ENCODE results near the gene MEMO1.
"Not testable (repeated sequence)": the region's sequence is repeated elsewhere in the genome, so short reads cannot be mapped to it uniquely, and the experiment has no call there.

The MEMO1 gene

GRCh38 chr2:32010670-32011484 is at the start of gene MEMO1:
Gene MEMO1, minus strand, starts transcription at chr2:32011008. Its CDS starts 761 bp downstream, at chr2:32010247.
- DNase-seq, result peak; percentile 81

- DNase-seq, result no peak
Measured at GRCh38 chr2:32060266-32060665, 49.5 kb upstream of the MEMO1 start.

- no peak for DNase-seq
Measured at GRCh38 chr2:32058130-32058529, 47.3 kb upstream of the MEMO1 start.

DNA sequence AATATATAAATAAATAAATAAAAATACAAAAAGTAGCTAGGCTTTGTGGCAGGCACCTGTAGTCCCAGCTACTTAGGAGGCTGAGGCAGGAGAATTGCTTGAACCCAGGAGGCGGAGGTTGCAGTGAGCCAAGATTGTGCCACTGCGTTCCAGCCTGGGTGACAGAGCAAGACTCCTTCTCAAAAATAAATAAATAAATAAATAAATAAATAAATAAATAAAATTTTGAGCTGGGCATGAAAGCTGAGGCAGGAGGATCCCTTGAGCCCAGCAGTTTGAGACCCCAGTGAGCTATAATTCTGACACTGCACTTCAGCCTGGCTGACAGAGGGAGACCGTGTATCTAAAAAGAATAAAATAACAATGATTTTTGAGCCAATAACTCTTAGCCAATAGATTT is 43.8 kb upstream of the MEMO1 start:
- DNase-seq, result not testable (repeated sequence)

DNA sequence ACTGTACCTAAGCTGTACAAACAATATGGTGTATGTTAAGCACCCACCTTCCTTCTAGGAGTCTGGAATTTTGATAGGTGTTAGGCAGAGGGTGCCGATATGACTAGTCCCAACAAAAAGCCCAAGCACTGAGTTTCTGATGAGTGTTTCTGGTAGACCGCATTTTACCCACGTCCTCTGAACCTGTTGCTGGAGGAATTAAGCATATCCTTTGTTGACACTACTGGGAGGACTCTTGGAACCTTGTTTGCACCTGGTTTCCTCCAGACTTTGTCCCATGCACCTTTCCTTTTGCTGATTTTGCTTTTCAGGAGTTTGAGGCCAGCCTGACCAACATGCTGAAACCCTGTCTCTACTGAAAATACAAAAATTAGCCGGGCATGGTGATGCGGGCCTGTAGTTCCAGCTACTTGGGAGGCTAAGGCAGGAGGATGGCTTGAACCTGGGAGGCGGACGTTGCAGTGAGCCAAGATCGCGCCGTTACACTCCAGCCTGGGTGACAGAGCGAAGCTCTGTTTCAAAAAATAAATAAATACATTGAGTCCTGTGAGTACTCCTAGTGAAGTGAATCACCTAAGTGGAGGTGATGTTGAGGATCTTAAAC is 41.1 kb upstream of the MEMO1 start:
- no peak for DNase-seq

DNA sequence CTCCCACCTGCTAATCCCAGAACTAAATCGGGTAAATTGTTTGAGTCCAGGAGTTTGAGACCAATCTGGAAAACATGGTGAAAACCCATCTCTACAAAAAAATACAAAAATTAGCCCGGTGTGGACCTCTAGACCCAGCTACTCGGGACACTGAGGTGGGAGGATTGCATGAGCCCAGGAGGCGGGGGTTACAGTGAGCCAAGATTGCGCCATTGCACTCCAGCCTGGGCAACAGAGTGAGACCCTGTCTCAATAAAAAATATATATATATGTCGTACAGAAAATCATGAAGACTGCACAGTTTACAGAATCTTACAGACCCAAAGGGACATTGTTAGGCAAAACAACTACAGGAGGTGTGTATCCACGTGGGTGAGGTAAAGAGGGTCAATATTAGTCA is 32.8 kb upstream of the MEMO1 start:
- no peak for DNase-seq

DNA sequence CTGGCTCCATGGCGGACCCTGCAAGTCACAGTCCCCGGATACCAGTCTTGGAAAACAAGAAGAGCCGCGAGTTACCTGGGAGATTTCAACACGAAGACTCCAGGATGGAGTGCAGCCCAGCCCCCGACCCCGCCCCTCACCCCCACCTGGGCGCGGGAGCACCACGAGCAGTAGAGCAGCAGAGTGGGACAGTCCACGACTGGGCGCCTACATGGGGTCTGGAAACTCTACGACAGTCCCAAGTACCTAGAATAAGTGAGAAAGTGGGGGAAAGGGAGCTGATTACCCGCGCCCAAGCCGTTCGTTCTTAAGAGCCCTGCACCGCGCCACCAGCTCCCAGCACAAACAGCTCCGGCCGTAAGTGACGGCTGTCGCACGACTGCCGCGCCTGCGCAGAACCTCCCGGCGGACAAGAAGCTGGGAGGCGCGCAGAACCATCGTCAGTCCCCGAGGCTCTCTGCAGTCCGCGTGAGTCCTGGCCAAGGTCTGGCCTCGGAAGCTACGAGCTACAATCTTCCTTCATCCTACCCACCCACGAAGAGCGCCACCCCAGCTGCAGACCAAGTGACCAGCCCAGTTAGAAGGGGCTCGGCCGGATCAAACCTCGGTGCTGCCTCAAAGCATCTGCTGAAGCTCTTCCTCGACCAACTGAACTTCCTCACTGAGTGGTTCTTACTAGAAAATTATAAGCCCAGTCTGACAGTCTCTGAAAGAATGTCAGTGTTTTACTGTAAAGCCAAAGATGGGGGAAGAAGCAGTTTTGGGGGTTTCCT is 28.8 kb upstream of the MEMO1 start, which contains the start of gene DPY30:
Gene DPY30, minus strand, starts transcription at position 359 of the 773 bp plus-strand sequence. Its CDS starts 349 bp downstream, at position 10.
- peak; percentile 65 for DNase-seq

DNA sequence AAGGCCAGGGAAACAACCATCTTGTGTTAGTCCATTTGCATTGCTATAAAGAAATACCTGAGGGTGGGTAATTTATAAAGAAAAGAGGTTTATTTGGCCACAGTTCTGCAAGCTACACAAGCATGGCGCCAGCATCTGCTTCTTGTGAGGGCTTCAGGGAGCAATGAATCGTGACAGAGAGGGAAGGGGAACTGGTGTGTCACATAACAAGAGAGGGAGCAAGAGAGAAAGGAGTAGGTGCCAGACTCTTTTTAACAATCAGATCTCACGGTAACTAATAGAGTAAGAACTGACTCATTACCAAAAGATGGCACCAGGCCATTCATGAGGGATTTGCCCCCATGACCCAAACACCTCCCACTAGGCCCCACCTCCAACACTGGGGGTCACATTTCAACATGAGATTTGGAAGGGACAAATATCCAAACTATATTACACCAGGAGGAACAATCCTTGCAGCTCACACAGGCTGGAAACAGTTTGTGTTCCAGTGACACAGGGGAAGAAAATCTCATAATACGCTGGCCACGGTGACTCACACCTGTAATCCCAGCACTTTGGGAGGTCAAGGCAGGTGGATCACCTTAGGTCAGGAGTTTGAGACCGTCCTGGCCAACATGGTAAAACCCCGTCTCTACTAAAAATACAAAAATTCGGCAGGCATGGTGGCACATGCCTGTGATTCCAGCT is 23.5 kb upstream of the MEMO1 start:
- DNase-seq, result not testable (repeated sequence)

- DNase-seq, result not testable (repeated sequence)
Measured at GRCh38 chr2:32018789-32019482, 8.1 kb upstream of the MEMO1 start.

DNA sequence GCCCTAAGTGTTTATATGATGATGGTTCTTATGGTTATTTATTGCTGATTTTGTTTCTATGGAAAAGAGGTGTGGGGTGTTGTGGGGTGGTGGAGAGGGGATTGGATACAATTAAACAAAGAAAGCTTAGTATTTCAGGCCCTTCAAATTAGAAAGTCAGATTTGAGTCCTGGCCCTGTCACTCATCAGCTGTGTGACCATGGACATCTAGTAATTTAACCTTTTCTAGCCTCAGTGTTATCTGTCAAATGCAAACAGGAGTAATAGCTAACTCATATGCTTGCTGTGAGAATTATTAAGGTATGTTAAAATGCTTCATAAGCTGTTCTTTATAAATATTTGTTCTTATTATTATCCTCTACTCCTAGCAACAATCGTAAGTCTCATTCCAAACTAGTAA is 2.1 kb upstream of the MEMO1 start:
- DNase-seq, result no peak

DNA sequence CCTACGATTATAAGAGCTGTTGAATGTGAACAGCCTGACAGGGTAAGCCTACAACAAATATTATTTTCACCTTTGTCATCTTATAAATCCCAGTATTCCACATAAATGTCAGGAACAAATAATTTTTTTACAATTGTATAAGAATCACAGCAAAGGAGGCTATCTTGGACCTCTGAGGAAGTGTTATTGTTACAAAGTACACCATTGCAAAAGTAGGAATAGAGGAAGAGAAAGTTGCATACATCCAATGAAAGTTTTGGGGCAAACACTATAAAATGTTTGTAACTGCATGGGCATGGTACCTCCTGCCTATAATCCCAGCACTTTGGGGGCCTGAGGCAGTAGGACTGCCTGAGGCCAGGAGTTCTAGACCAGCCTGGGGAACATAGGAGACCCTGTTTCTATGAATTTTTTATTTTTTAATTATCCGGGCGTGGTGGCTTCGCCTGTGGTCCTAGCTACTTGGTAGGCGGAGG is 715 bp upstream of the MEMO1 start:
- no peak for DNase-seq

DNA sequence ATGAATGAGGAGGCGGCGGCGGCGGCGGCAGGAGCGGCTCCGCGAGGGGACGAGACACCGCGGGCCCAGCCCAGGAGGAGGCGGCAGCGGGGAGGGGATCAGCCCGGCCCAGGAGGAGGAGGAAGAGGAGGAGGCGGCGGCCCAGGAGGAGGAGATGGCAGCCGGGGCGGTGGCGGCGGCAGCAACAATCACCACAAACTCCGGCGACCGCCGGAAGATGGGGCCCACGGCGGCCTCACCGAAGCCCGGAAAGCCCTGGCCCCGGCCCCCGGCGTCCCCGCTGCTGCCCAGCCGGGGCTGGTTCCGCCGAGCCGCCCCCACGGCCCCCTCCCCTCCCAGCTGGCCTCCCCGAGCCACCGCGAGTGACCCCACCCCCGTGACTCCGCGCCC is 533 bp downstream of the MEMO1 start:
- DNase-seq, result peak; percentile 34

- DNase-seq, result no peak
Measured at GRCh38 chr2:32009516-32010256, 1.1 kb downstream of the MEMO1 start.

GRCh38 chr2:32008805-32009515 is 1.8 kb downstream of the MEMO1 start:
- DNase-seq, result no peak

- no peak for DNase-seq
Measured at GRCh38 chr2:32007121-32007391, 3.8 kb downstream of the MEMO1 start.

GRCh38 chr2:32005371-32005976 is 5.3 kb downstream of the MEMO1 start:
- DNase-seq, result no peak

DNA sequence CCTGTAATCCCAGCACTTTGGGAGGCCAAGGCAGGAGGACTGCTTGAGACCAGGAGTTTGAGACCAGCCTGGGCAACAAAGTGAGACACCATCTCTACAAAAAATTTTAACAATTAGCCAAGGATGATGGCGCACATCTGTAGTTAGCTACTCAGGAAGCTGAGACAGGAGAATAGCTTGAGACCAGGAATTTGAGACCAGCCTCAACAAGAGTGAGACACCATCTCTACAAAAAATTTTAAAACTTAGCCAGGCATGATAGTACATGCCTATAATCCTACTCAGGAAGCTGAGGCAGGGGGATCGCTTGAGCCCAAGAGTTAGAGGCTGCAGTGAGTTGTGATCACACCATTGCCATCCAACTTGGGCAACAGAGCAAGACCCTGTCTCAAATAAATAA is 7.0 kb downstream of the MEMO1 start:
- DNase-seq, result no peak

GRCh38 chr2:32002406-32002805 is 8.4 kb downstream of the MEMO1 start:
- no peak for DNase-seq

- DNase-seq, result no peak
Measured at GRCh38 chr2:31999438-31999837, 11.4 kb downstream of the MEMO1 start.

DNA sequence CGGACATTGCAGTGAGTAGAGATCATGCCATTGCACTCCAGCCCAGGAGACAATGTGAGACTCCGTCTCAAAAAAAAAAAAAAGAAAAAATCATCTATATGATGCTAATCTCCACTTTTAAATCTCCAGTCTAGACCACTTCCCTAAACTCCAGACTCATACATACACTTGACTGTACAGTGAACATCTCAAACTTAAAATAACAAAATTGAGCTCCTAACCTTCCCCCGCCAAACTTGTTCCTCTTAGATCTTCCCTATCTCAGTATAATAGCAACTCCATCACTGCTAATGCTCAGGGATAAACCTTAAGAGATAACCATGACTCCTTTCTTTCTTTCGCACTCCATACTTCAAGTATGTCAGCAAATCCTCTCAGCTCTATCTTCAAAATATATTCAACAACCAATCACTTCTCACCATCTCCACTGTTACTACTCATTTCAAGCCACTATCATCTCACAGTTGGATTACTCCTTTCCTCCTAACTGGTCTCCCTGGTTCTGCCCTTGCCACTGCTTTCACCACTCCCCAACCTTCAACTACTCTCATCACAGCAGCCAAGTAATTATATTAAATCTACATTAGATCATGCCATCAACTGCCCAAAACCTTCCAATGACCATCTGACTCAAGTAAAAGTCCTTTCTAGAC is 12.0 kb downstream of the MEMO1 start:
- DNase-seq, result no peak
